ENCODE data around the gene MAP3K5. TPM values are rescaled to one million over a fixed set of nuclear protein-coding genes. Genes with fewer than 3 reads are reported as not detected.

The MAP3K5 gene
- total RNA-seq, 1 donor from 2014 or later = 31.2 TPM

DNA sequence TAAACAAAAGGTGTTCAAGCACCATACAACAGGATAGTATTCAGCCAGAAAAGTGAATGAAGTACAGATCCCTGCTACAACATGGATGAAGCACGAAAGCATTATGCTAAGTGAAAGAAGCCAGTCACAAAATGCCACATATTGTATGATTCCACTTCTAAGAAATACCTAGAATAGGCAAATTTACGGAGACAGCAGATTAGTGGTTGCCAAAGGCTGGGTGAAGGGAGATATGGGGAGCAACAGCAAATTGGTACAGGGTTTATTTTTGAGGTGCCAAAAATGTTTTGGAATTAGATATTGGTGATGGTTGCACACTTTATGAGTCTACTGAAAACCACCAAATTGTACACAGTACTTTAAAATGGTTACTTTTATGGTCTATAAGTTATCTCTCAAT is 23.2 kb downstream of the MAP3K5 start:
- TF ChIP-seq POLR2AphosphoS5 (IDR thresholded peaks at IDR 0.05; ENCODE audit: insufficient read depth in 1 of 2, low read depth in 1 of 2) (no peak), POLR2A (IDR thresholded peaks at IDR 0.05) (no peak)
- TF ChIP-seq, protein P1, sequence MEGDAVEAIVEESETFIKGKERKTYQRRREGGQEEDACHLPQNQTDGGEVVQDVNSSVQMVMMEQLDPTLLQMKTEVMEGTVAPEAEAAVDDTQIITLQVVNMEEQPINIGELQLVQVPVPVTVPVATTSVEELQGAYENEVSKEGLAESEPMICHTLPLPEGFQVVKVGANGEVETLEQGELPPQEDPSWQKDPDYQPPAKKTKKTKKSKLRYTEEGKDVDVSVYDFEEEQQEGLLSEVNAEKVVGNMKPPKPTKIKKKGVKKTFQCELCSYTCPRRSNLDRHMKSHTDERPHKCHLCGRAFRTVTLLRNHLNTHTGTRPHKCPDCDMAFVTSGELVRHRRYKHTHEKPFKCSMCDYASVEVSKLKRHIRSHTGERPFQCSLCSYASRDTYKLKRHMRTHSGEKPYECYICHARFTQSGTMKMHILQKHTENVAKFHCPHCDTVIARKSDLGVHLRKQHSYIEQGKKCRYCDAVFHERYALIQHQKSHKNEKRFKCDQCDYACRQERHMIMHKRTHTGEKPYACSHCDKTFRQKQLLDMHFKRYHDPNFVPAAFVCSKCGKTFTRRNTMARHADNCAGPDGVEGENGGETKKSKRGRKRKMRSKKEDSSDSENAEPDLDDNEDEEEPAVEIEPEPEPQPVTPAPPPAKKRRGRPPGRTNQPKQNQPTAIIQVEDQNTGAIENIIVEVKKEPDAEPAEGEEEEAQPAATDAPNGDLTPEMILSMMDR (IDR thresholded peaks at IDR 0.05) = no peak
- no peak for DNase-seq (ENCODE audit: extremely low spot score in 2 of 2)
- Histone ChIP-seq H3K9me3 (no peaks in the 10 kb centered on the region), H3K27me3 (no peaks in the 10 kb centered on the region), H3K4me1 (peaks cover 57% of the 10 kb centered on the region), H3K36me3 (no peaks in the 10 kb centered on the region), H3K27ac (no peak overlapping the region), H3K4me3 (no peak overlapping the region)
- intact Hi-C loops (cut with DNase I) = no loop called here

DNA sequence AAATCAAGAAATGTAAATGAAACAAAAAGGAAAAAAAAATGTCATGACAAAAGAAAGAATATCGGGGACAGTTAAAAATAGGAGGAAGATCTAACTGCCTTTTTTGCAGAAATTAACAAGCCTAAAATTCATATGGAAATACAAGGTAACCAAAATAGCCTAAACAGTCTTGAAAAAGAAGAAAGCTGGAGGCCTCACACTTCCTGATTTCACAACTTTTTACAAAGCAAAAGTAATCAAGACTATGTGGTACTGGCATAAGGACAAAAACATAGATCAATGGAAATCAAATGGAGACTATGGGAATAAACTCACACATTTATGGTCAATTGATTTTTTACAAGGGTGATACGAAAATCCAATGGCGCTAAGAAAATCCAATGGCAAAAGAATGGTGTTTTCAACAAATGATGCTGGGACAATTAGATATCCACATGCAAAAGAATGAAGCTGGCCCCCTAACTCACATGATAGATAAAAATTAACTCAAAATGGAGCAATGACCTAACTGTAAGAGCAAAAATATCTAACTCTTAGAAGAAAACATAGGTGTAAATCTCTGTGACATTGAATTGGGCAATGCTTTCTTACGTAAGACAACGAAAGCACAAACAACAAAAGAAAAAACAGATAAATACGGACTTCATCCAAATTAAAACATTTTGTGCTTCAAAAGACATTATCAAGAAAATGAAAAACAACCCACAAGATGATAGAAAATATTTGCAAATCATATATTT is 24.5 kb downstream of the MAP3K5 start:
- TF ChIP-seq POLR2AphosphoS5 (IDR thresholded peaks at IDR 0.05; ENCODE audit: insufficient read depth in 1 of 2, low read depth in 1 of 2) = no peak
- TF ChIP-seq, protein P1 (IDR thresholded peaks at IDR 0.05) = no peak
- no peak for TF ChIP-seq POLR2A (IDR thresholded peaks at IDR 0.05)

DNA sequence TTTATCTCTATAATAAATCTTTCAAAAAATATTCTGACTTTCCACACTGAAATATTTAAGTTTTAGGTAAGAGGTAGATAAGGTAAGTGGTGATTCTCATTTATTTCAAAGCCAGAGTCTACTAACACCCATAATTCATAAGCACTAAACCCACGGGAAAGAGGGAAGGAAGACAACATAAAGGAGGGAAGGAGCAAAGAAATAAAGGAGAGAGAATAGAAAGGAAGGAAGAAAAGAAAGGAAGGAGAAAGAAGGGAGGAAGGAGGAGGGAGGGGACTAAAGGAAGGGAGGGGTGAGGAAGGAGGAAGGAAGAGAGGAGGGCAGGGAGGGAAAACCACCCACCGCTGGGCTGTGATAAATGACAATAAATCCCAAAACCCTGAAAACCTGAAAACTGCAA is 25.2 kb downstream of the MAP3K5 start:
- intact Hi-C loops (cut with DNase I) = no loop called here
- H3K27me3 ChIP-seq = no peaks in the 10 kb centered on the region
- no peak overlapping the region for H3K27ac ChIP-seq
- TF ChIP-seq, protein P1 (IDR thresholded peaks at IDR 0.05) = no peak
- TF ChIP-seq POLR2A (IDR thresholded peaks at IDR 0.05) (no peak), POLR2AphosphoS5 (IDR thresholded peaks at IDR 0.05; ENCODE audit: insufficient read depth in 1 of 2, low read depth in 1 of 2) (no peak)
- no peaks in the 10 kb centered on the region for H3K36me3 ChIP-seq
- no peaks in the 10 kb centered on the region for H3K9me3 ChIP-seq
- no peak overlapping the region for H3K4me3 ChIP-seq
- peaks cover 61% of the 10 kb centered on the region for H3K4me1 ChIP-seq
- DNase-seq (ENCODE audit: extremely low spot score in 2 of 2) = no peak

More for the DNA sequence above, 24.5 kb downstream of the MAP3K5 start:
- intact Hi-C loops (cut with DNase I) = no loop called here
- DNase-seq (ENCODE audit: extremely low spot score in 2 of 2) = no peak
- H3K27me3 ChIP-seq = no peaks in the 10 kb centered on the region
- H3K9me3 ChIP-seq = no peaks in the 10 kb centered on the region
- peaks cover 56% of the 10 kb centered on the region for H3K4me1 ChIP-seq
- no peak overlapping the region for H3K4me3 ChIP-seq
- no peak overlapping the region for H3K27ac ChIP-seq
- H3K36me3 ChIP-seq = no peaks in the 10 kb centered on the region

DNA sequence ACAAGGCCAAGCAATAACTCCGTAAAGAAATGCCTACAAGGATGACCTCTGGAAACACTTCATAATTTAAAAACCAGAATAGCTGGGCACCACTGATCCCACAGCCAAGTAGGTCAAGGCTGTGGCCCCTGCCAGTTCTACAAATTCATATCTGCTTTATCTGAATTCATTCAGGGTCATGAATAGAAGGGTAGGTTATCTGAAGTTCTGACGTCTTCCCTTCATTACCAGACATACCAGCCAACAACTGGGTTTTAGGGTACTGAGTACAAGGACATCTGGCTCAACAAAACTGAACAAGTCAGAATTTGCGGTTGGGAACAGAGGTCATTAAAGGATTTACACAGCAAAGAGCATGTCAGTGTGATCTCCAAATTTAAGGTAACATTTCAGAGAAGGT is 26.0 kb downstream of the MAP3K5 start:
- no peak overlapping the region for H3K4me3 ChIP-seq
- H3K4me1 ChIP-seq = peaks cover 61% of the 10 kb centered on the region
- DNase-seq (ENCODE audit: extremely low spot score in 2 of 2) = no peak
- intact Hi-C loops (cut with DNase I) = no loop called here
- H3K36me3 ChIP-seq = no peaks in the 10 kb centered on the region
- H3K27ac ChIP-seq = no peak overlapping the region
- TF ChIP-seq POLR2A (IDR thresholded peaks at IDR 0.05) (no peak), POLR2AphosphoS5 (IDR thresholded peaks at IDR 0.05; ENCODE audit: insufficient read depth in 1 of 2, low read depth in 1 of 2) (no peak)
- TF ChIP-seq, protein P1 (IDR thresholded peaks at IDR 0.05) = no peak
- H3K9me3 ChIP-seq = no peaks in the 10 kb centered on the region
- no peaks in the 10 kb centered on the region for H3K27me3 ChIP-seq

DNA sequence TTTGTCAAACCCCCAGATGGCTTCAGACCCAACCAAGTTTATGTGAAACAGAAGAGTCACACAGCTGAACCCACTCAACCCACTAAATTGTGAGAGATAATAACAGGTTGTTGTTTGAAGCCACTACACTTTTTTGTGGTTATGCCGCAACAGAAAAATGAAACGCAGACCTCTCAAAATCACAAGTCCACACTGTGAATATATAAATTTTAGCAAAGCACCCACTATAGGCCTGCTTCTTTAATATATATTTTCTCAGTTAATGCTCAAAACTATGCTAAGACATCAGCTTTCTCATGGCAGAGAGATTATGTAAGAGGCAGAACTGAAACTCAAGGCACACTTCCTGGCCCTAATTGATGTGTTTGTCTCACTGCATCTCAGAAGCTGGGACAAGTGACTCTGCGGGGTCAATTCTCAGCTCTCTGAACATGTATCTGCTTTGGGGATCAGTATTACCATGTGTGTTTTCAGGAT is 27.7 kb downstream of the MAP3K5 start:
- TF ChIP-seq POLR2A (IDR thresholded peaks at IDR 0.05) (no peak), POLR2AphosphoS5 (IDR thresholded peaks at IDR 0.05; ENCODE audit: insufficient read depth in 1 of 2, low read depth in 1 of 2) (no peak)
- TF ChIP-seq, protein P1 (IDR thresholded peaks at IDR 0.05) = no peak
- DNase-seq (ENCODE audit: extremely low spot score in 2 of 2) = no peak
- Histone ChIP-seq H3K4me1 (peaks cover 69% of the 10 kb centered on the region), H3K27me3 (no peaks in the 10 kb centered on the region), H3K4me3 (no peak overlapping the region), H3K9me3 (no peaks in the 10 kb centered on the region), H3K27ac (no peak overlapping the region), H3K36me3 (no peaks in the 10 kb centered on the region)
- intact Hi-C loops (cut with DNase I) = no loop called here

All from vagina (tissue), 2 donors.